Erythroblast (primary cell): ENCODE measurements around the gene TMEM115.

Experiments used
- GATA1 ChIP-seq: IDR thresholded peaks from 2 replicates; pipeline ENCODE4 v1.6.1; 2011; ENCODE audit warnings: low read depth, mild to moderate bottlenecking, control low read depth, low read length, moderate library complexity
- POLR2A ChIP-seq: IDR thresholded peaks from 2 replicates; pipeline ENCODE4 v1.6.1; 2011; ENCODE audit warnings: mild to moderate bottlenecking, low read length

DNA sequence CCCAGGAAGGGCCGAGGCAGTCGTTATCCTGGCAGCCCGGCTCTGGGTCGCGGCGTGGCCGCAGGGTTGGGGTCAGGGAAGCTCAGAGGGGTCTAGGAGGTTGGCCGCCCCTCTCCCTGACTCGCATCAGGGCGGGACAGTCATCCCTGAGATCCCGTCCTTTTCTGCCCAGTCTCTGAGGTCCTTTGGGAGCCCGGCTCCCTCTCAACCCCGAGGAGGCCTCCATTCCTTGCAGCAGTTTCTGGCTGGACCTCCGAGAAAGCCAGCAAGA, 37.3 kb downstream of the TMEM115 start:
- TF ChIP-seq POLR2A = no peak
- no peak for TF ChIP-seq GATA1
